A549 (cell line): Measurements from ENCODE around the gene CEP83. TPM values are rescaled to one million over a fixed set of nuclear protein-coding genes. Genes with fewer than 3 reads are reported as not detected.

ENCODE experiments used
- ATAC-seq, 2 experiments: fragments of 200-7000 bp in 1 of 2; fragments of >200 bp in 1 of 2; cut with Nextera tagmentation in 1 of 2; cut with Tn5 transposase in 1 of 2; 3 replicates each; pipeline versions ENCODE4 v1.8.0 to v1.9.1; 2018 to 2020; ENCODE audit warnings: mild to moderate bottlenecking in 1 of 2, moderate library complexity in 1 of 2
- CTCF ChIA-PET: fragments of 300-600 bp; sonication (Branson Sonifier 250); formaldehyde crosslinking; extraction: SDS; loops from one replicate; lab custom pipeline; 2021; ENCODE audit warnings: antibody characterized with exemption, inconsistent platforms; lab: Yijun Ruan, JAX
- POLR2A ChIA-PET: fragments of 350-600 bp; formaldehyde crosslinking; extraction: SDS; loops from one replicate; lab custom pipeline; 2021; ENCODE audit warnings: antibody characterized with exemption, inconsistent platforms; lab: Yijun Ruan, JAX
- DNase-seq, 2 experiments: peaks; one replicate each; pipeline versions ENCODE4 v3.0.0 to v3.0.0-alpha.2; 2011 to 2016; ENCODE audit warnings: low read depth in 1 of 2, low spot score in 1 of 2
- FAIRE-seq: peaks from 2 replicates; lab custom pipeline; 2011; peaks lifted over from hg19 to GRCh38; lab: Jason Lieb, UNC
- H3K27ac ChIP-seq, 2 experiments: fragments of >200 bp; sonication (Bioruptor Twin); formaldehyde crosslinking; 3 replicates each; pipeline ENCODE4 v1.5.1; 2016 to 2017
- H3K4me1 ChIP-seq: fragments of >200 bp; sonication (Bioruptor Twin); formaldehyde crosslinking; 3 replicates; pipeline ENCODE4 v1.6.1; 2016
- H3K4me2 ChIP-seq: fragments of >200 bp; sonication (Bioruptor Twin); formaldehyde crosslinking; 3 replicates; pipeline ENCODE4 v1.6.1; 2016
- H3K4me3 ChIP-seq: fragments of >200 bp; sonication (Bioruptor Twin); formaldehyde crosslinking; 3 replicates; pipeline ENCODE4 v1.5.1; 2016
- H3K9me3 ChIP-seq: fragments of >200 bp; sonication (Bioruptor Twin); formaldehyde crosslinking; 3 replicates; pipeline ENCODE4 v1.6.1; 2016
- BHLHE40 ChIP-seq: IDR thresholded peaks from 2 replicates; pipeline ENCODE4 v1.6.1; 2012; ENCODE audit warnings: low read depth, low read length, inconsistent platforms
- CBX8 ChIP-seq: fragments of 200-600 bp; sonication (generic); IDR thresholded peaks from 2 replicates; pipeline ENCODE4 v1.6.1; 2016
- CHD2 ChIP-seq: fragments of 150-350 bp; IDR thresholded peaks from 2 replicates; pipeline ENCODE4 v1.6.1; 2014; ENCODE audit warnings: low read length; ENCODE audit not compliant: partially characterized antibody
- EP300 ChIP-seq, 2 experiments: fragments of >200 bp; sonication (Bioruptor Twin); formaldehyde crosslinking; IDR thresholded peaks; 2 replicates in 1 of 2; 3 replicates in 1 of 2; pipeline ENCODE4 v1.6.1; 2016 to 2017
- FOSL2 ChIP-seq, 2 experiments: fragments of 450-650 bp in 1 of 2; fragments of >200 bp in 1 of 2; sonication (Bioruptor Twin) in 1 of 2; formaldehyde crosslinking; IDR thresholded peaks; 2 replicates each; pipeline versions ENCODE4 v1.5.0 to v1.6.1; 2016 to 2020; ENCODE audit warnings: mild to moderate bottlenecking in 1 of 2, moderate library complexity in 1 of 2
- HOXB5 ChIP-seq: fragments of 250-450 bp; sonication (Bioruptor Pico); IDR thresholded peaks from 2 replicates; pipeline ENCODE4 v1.5.0; 2020; ENCODE audit warnings: mild to moderate bottlenecking, moderate library complexity
- JUNB ChIP-seq: fragments of >200 bp; sonication (Bioruptor Twin); formaldehyde crosslinking; IDR thresholded peaks from 2 replicates; pipeline ENCODE4 v1.6.1; 2016
- MAZ ChIP-seq: fragments of 150-350 bp; IDR thresholded peaks from 2 replicates; pipeline ENCODE4 v1.6.1; 2014; ENCODE audit warnings: antibody characterized with exemption, low read depth, low read length, borderline replicate concordance
- RARB ChIP-seq: fragments of 250-450 bp; sonication (Bioruptor Pico); IDR thresholded peaks from 2 replicates; pipeline ENCODE4 v1.8.0; 2021; ENCODE audit warnings: mild to moderate bottlenecking, moderate library complexity
- SMC3 ChIP-seq: fragments of >200 bp; sonication (Bioruptor Twin); formaldehyde crosslinking; IDR thresholded peaks from 3 replicates; pipeline ENCODE4 v1.6.1; 2018; ENCODE audit warnings: inconsistent platforms
- SREBF2 ChIP-seq: fragments of 450-650 bp; IDR thresholded peaks from 2 replicates; pipeline ENCODE4 v1.6.1; 2014; ENCODE audit warnings: mild to moderate bottlenecking, moderate library complexity
- TP53 ChIP-seq: fragments of 250-450 bp; sonication (Bioruptor Pico); IDR thresholded peaks from 2 replicates; pipeline ENCODE4 v1.5.0; 2021; ENCODE audit warnings: mild to moderate bottlenecking, moderate library complexity
- ZFP36 ChIP-seq: fragments of 450-650 bp; IDR thresholded peaks from 2 replicates; pipeline ENCODE4 v1.6.1; 2014; ENCODE audit warnings: borderline replicate concordance; ENCODE audit not compliant: partially characterized antibody
- ZSCAN20 ChIP-seq: fragments of 250-450 bp; sonication (Bioruptor Pico); IDR thresholded peaks from 2 replicates; pipeline ENCODE4 v1.8.0; 2022; ENCODE audit warnings: mild to moderate bottlenecking, moderate library complexity
- WGBS: methylation state at CpG from one replicate; pipeline ENCODE4 v1.1.6; 2017; ENCODE audit errors: missing lambda C conversion rate; 5-methylcytosine and 5-hydroxymethylcytosine counted together
- polyA plus RNA-seq, 4 experiments: library from polyadenylated mRNA; depleted of rRNA in 3 of 4; stranded (reverse); fragments of >200 nt; fragmentation: RNase III in 1 of 4; extraction: RNeasy Plus Mini Kit Qiagen cat#74134 plus additional on column Dnase treatment in 1 of 4; gene quantifications; 2 replicates in 3 of 4; 3 replicates in 1 of 4; pipeline ENCODE4 v1.2.3, GENCODE V29; 2011 to 2017
- TF ChIP-seq, protein P1 (sequence below): fragments of 250-450 bp; sonication (Bioruptor Pico); IDR thresholded peaks from 2 replicates; pipeline ENCODE4 v1.5.0; 2020; ENCODE audit warnings: low read depth, mild to moderate bottlenecking, moderate library complexity
- TF ChIP-seq, protein P2 (sequence below): fragments of >200 bp; sonication (Bioruptor Twin); formaldehyde crosslinking; IDR thresholded peaks from 3 replicates; pipeline ENCODE4 v1.5.1; 2016
- TF ChIP-seq, protein P3 (sequence below): IDR thresholded peaks from 2 replicates; pipeline ENCODE4 v1.6.1; 2012
- TF ChIP-seq, protein P4 (sequence below): IDR thresholded peaks from 2 replicates; pipeline ENCODE4 v1.6.1; 2012; ENCODE audit warnings: low read depth, borderline replicate concordance
- TF ChIP-seq, protein P5 (sequence below): fragments of >200 bp; sonication (Bioruptor Twin); formaldehyde crosslinking; IDR thresholded peaks from 3 replicates; pipeline ENCODE4 v1.6.1; 2016
- TF ChIP-seq, protein P6 (sequence below): fragments of 200-600 bp; sonication (generic); IDR thresholded peaks from 2 replicates; pipeline ENCODE4 v1.6.1; 2016; ENCODE audit warnings: antibody characterized with exemption, mild to moderate bottlenecking, moderate library complexity
- TF ChIP-seq, protein P7 (sequence below): fragments of >200 bp; sonication (Bioruptor Twin); formaldehyde crosslinking; IDR thresholded peaks from 2 replicates; pipeline ENCODE4 v1.6.1; 2016

Gene CEP83
- polyA plus RNA-seq, 2 of the 4 experiments (the other 2 are of a cell fraction) = 8.5 to 21.4 TPM

DNA sequence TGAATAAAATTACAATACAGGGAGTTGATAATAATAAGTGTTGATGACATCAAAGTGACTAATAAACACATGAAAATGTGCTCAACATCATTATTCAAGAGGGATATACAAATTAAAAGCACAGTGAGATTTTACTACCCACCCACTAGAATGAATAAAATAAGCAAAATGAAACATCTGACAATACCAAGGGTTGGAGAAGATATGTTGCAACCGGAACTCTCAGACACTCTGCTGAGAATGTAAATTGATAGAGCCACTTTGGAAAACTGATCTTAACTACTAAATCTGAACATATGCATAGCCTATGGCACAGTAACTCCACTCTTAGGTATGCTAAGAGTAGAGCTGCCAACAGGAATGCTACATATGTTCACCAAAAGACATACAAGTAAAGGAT, 44.0 kb upstream of the CEP83 start:
- DNase-seq (no peak), FAIRE-seq (no peak), ATAC-seq (no peak)
- POLR2A ChIA-PET = no interaction called here
- TF ChIP-seq, protein P1, sequence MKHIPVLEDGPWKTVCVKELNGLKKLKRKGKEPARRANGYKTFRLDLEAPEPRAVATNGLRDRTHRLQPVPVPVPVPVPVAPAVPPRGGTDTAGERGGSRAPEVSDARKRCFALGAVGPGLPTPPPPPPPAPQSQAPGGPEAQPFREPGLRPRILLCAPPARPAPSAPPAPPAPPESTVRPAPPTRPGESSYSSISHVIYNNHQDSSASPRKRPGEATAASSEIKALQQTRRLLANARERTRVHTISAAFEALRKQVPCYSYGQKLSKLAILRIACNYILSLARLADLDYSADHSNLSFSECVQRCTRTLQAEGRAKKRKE = no peak
- TF ChIP-seq, protein P2, sequence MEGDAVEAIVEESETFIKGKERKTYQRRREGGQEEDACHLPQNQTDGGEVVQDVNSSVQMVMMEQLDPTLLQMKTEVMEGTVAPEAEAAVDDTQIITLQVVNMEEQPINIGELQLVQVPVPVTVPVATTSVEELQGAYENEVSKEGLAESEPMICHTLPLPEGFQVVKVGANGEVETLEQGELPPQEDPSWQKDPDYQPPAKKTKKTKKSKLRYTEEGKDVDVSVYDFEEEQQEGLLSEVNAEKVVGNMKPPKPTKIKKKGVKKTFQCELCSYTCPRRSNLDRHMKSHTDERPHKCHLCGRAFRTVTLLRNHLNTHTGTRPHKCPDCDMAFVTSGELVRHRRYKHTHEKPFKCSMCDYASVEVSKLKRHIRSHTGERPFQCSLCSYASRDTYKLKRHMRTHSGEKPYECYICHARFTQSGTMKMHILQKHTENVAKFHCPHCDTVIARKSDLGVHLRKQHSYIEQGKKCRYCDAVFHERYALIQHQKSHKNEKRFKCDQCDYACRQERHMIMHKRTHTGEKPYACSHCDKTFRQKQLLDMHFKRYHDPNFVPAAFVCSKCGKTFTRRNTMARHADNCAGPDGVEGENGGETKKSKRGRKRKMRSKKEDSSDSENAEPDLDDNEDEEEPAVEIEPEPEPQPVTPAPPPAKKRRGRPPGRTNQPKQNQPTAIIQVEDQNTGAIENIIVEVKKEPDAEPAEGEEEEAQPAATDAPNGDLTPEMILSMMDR = no peak
- TF ChIP-seq HOXB5 (CRISPR knock-in tag) = no peak
- Histone ChIP-seq H3K9me3 (no peaks in the 10 kb centered on the region), H3K27ac (no peak overlapping the region), H3K4me2 (no peak overlapping the region), H3K4me1 (no peaks in the 10 kb centered on the region), H3K4me3 (no peak overlapping the region)
- CTCF ChIA-PET = no interaction called here
- 0% methylated on average over 1 of the region's 1 CpG for WGBS

DNA sequence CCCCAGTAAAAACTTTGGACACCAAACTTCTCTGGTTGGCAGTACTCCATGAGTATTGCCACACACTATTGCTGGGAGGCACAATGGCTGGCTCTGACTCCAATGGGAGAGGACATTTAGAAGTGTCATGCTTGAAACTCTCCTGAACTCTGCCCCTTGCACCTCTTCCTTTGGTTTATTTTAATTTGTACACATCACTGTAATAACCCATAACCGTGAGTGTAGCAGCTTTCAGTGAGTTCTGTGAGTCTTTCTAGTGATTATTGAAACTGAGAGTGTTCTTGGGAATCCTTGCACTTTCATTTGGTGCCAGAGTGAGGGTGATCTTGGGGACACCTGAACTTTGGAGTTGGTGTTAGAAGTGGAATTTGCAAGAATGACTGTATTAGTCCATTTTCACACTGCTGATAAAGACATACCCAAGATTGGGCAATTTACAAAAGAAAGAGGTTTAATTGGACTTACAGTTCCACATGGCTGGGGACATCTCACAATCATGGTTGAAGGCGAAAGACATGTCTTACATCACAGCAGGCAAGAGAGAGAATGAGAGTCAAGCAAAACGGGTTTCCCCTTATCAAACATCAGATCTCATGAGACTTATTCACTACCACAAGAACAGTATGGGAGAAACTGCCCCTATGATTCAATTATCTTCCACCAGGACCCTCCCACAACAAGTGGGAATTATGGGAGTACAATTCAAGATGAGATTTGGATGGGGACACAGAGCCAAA, 41.3 kb upstream of the CEP83 start:
- no peak for DNase-seq
- Histone ChIP-seq H3K4me1 (no peaks in the 10 kb centered on the region), H3K4me2 (no peak overlapping the region), H3K9me3 (peaks cover 7% of the 10 kb centered on the region; the same call in 2 of the 3 replicates), H3K4me3 (no peak overlapping the region), H3K27ac (no peak overlapping the region)
- 3% methylated on average over 3 of the region's 3 CpGs for WGBS
- ChIA-PET POLR2A (no interaction called here), CTCF (no interaction called here)
- no peak for ATAC-seq
- FAIRE-seq = no peak
- TF ChIP-seq FOSL2 (IDR thresholded peaks at IDR 0.05) (no peak), FOSL2 (CRISPR knock-in tag; IDR thresholded peaks at IDR 0.05) (no peak), ZFP36 (no peak), JUNB (no peak), ZSCAN20 (no peak), SREBF2 (no peak), BHLHE40 (no peak), CHD2 (no peak), SMC3 (no peak), RARB (CRISPR knock-in tag) (no peak), EP300 (IDR thresholded peaks at IDR 0.05) (no peak), TP53 (CRISPR knock-in tag) (no peak), MAZ (no peak), CBX8 (no peak)
- TF ChIP-seq, protein P3, sequence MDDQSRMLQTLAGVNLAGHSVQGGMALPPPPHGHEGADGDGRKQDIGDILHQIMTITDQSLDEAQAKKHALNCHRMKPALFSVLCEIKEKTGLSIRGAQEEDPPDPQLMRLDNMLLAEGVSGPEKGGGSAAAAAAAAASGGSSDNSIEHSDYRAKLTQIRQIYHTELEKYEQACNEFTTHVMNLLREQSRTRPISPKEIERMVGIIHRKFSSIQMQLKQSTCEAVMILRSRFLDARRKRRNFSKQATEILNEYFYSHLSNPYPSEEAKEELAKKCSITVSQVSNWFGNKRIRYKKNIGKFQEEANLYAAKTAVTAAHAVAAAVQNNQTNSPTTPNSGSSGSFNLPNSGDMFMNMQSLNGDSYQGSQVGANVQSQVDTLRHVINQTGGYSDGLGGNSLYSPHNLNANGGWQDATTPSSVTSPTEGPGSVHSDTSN = no peak
- TF ChIP-seq, protein P4, sequence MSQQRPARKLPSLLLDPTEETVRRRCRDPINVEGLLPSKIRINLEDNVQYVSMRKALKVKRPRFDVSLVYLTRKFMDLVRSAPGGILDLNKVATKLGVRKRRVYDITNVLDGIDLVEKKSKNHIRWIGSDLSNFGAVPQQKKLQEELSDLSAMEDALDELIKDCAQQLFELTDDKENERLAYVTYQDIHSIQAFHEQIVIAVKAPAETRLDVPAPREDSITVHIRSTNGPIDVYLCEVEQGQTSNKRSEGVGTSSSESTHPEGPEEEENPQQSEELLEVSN = no peak
- TF ChIP-seq, protein P5, sequence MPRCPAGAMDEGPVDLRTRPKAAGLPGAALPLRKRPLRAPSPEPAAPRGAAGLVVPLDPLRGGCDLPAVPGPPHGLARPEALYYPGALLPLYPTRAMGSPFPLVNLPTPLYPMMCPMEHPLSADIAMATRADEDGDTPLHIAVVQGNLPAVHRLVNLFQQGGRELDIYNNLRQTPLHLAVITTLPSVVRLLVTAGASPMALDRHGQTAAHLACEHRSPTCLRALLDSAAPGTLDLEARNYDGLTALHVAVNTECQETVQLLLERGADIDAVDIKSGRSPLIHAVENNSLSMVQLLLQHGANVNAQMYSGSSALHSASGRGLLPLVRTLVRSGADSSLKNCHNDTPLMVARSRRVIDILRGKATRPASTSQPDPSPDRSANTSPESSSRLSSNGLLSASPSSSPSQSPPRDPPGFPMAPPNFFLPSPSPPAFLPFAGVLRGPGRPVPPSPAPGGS = no peak
- TF ChIP-seq, protein P6, sequence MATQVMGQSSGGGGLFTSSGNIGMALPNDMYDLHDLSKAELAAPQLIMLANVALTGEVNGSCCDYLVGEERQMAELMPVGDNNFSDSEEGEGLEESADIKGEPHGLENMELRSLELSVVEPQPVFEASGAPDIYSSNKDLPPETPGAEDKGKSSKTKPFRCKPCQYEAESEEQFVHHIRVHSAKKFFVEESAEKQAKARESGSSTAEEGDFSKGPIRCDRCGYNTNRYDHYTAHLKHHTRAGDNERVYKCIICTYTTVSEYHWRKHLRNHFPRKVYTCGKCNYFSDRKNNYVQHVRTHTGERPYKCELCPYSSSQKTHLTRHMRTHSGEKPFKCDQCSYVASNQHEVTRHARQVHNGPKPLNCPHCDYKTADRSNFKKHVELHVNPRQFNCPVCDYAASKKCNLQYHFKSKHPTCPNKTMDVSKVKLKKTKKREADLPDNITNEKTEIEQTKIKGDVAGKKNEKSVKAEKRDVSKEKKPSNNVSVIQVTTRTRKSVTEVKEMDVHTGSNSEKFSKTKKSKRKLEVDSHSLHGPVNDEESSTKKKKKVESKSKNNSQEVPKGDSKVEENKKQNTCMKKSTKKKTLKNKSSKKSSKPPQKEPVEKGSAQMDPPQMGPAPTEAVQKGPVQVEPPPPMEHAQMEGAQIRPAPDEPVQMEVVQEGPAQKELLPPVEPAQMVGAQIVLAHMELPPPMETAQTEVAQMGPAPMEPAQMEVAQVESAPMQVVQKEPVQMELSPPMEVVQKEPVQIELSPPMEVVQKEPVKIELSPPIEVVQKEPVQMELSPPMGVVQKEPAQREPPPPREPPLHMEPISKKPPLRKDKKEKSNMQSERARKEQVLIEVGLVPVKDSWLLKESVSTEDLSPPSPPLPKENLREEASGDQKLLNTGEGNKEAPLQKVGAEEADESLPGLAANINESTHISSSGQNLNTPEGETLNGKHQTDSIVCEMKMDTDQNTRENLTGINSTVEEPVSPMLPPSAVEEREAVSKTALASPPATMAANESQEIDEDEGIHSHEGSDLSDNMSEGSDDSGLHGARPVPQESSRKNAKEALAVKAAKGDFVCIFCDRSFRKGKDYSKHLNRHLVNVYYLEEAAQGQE = no peak
- TF ChIP-seq, protein P7, sequence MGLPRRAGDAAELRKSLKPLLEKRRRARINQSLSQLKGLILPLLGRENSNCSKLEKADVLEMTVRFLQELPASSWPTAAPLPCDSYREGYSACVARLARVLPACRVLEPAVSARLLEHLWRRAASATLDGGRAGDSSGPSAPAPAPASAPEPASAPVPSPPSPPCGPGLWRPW = no peak
